Fibroblast of lung (primary cell): ENCODE data around the gene MXI1. TPM values are rescaled to one million over a fixed set of nuclear protein-coding genes. Genes with fewer than 3 reads are reported as not detected.

ENCODE experiments used
- DNase-seq, 2 donors: peaks; one replicate each; pipeline versions ENCODE4 v3.0.0 to v3.0.0-alpha.2; 2010; ENCODE audit warnings: low read depth in 2 of 2
- H2AFZ ChIP-seq: 2 replicates; pipeline ENCODE4 v1.5.1; 2012; ENCODE audit warnings: low read length, control low read depth, inconsistent platforms
- H3K27ac ChIP-seq: 2 replicates; pipeline ENCODE4 v1.5.1; 2011; ENCODE audit warnings: low read length, control low read depth; ENCODE audit not compliant: insufficient read depth
- H3K27me3 ChIP-seq: 2 replicates; pipeline ENCODE4 v1.5.1; 2011; ENCODE audit warnings: mild to moderate bottlenecking, low read length; ENCODE audit not compliant: control insufficient read depth, insufficient read depth
- H3K36me3 ChIP-seq: 2 replicates; pipeline ENCODE4 v1.5.1; 2011; ENCODE audit warnings: low read length; ENCODE audit not compliant: control insufficient read depth, insufficient read depth
- H3K4me1 ChIP-seq: 2 replicates; pipeline ENCODE4 v1.5.1; 2011; ENCODE audit warnings: low read length; ENCODE audit not compliant: control insufficient read depth, insufficient read depth; ENCODE audit errors: extremely low read depth
- H3K4me2 ChIP-seq: 2 replicates; pipeline ENCODE4 v1.5.1; 2011; ENCODE audit warnings: low read length, control low read depth; ENCODE audit not compliant: insufficient read depth; ENCODE audit errors: extremely low read depth
- H3K4me3 ChIP-seq, 4 experiments: fragments of 200-600 bp in 1 of 4; sonication (generic) in 1 of 4; replicated peaks in 1 of 4; 2 replicates each; pipeline ENCODE4 v1.5.1; 2011 to 2016; ENCODE audit warnings: low read length in 4 of 4, low read depth in 3 of 4, mild to moderate bottlenecking in 3 of 4, control low read depth in 2 of 4, inconsistent platforms in 1 of 4, mixed read lengths in 1 of 4; ENCODE audit not compliant: insufficient read depth in 1 of 4; ENCODE audit errors: control extremely low read depth in 1 of 4
- H3K79me2 ChIP-seq: 2 replicates; pipeline ENCODE4 v1.5.1; 2012; ENCODE audit warnings: mild to moderate bottlenecking, low read length, inconsistent platforms; ENCODE audit not compliant: control insufficient read depth, insufficient read depth
- H3K9ac ChIP-seq: 2 replicates; pipeline ENCODE4 v1.5.1; 2011; ENCODE audit warnings: mild to moderate bottlenecking, low read length, control low read depth; ENCODE audit not compliant: insufficient read depth
- H3K9me3 ChIP-seq: 2 replicates; pipeline ENCODE4 v1.5.1; 2012; ENCODE audit warnings: low read depth, low read length; ENCODE audit not compliant: control insufficient read depth, insufficient read depth
- H4K20me1 ChIP-seq: 2 replicates; pipeline ENCODE4 v1.5.1; 2011; ENCODE audit warnings: low read length; ENCODE audit not compliant: control insufficient read depth, insufficient read depth; ENCODE audit errors: extremely low read depth
- EZH2 ChIP-seq: IDR thresholded peaks from 2 replicates; pipeline ENCODE4 v1.5.1; 2012; ENCODE audit warnings: low read length, control low read depth, mild to moderate bottlenecking; ENCODE audit errors: missing control alignments
- polyA plus RNA-seq, 2 donors: library from polyadenylated mRNA; depleted of rRNA in 1 of 2; stranded (reverse) in 1 of 2; unstranded in 1 of 2; fragments of >200 nt; gene quantifications; 2 replicates each; pipeline ENCODE4 v1.2.1, GENCODE V29; 2011 to 2012; ENCODE audit warnings: missing spikeins in 1 of 2
- total RNA-seq: library from RNA; depleted of rRNA; stranded (reverse); fragments of >200 nt; gene quantifications from 2 replicates; pipeline ENCODE4 v1.2.1, GENCODE V29; 2014
- TF ChIP-seq, protein P1 (sequence below), 2 donors: IDR thresholded peaks in 1 of 2; conservative IDR thresholded peaks in 1 of 2; 1 replicate in 1 of 2; 2 replicates in 1 of 2; pipeline ENCODE4 v1.5.1; 2011 to 2012; ENCODE audit warnings: low read length in 2 of 2, control low read depth in 1 of 2, inconsistent platforms in 1 of 2, low read depth in 1 of 2, mild to moderate bottlenecking in 1 of 2

MXI1 gene
- total and polyA plus RNA-seq, 2 donors (not counting 1 experiment from before 2014, with no cell fraction given) = 18.7 to 40.1 TPM

GRCh38 chr10:110278562-110279406 is 71.4 kb downstream of the MXI1 start:
- H3K4me3 ChIP-seq = peak overlapping the region in 3 of 4 experiments; percentile 3 to 33 (median 8)
- H4K20me1 ChIP-seq = no peaks in the 10 kb centered on the region
- H3K79me2 ChIP-seq = no peaks in the 10 kb centered on the region
- DNase-seq = no peak
- H3K27ac ChIP-seq = no peak overlapping the region
- no peaks in the 10 kb centered on the region for H3K27me3 ChIP-seq
- peak overlapping the region; percentile 28 for H3K4me2 ChIP-seq
- no peaks in the 10 kb centered on the region for H3K4me1 ChIP-seq
- TF ChIP-seq, protein P1, sequence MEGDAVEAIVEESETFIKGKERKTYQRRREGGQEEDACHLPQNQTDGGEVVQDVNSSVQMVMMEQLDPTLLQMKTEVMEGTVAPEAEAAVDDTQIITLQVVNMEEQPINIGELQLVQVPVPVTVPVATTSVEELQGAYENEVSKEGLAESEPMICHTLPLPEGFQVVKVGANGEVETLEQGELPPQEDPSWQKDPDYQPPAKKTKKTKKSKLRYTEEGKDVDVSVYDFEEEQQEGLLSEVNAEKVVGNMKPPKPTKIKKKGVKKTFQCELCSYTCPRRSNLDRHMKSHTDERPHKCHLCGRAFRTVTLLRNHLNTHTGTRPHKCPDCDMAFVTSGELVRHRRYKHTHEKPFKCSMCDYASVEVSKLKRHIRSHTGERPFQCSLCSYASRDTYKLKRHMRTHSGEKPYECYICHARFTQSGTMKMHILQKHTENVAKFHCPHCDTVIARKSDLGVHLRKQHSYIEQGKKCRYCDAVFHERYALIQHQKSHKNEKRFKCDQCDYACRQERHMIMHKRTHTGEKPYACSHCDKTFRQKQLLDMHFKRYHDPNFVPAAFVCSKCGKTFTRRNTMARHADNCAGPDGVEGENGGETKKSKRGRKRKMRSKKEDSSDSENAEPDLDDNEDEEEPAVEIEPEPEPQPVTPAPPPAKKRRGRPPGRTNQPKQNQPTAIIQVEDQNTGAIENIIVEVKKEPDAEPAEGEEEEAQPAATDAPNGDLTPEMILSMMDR (conservative IDR thresholded peaks at IDR 0.05 in 1 of 2, IDR thresholded peaks at IDR 0.05 in 1 of 2; ENCODE audit: low read depth in 1 of 2, low read length in 2 of 2) = no peak
- no peak for TF ChIP-seq EZH2
- H3K36me3 ChIP-seq = no peaks in the 10 kb centered on the region
- H3K9ac ChIP-seq = no peak overlapping the region
- peak overlapping the region; percentile 68 for H2AFZ ChIP-seq
- no peaks in the 10 kb centered on the region for H3K9me3 ChIP-seq

DNA sequence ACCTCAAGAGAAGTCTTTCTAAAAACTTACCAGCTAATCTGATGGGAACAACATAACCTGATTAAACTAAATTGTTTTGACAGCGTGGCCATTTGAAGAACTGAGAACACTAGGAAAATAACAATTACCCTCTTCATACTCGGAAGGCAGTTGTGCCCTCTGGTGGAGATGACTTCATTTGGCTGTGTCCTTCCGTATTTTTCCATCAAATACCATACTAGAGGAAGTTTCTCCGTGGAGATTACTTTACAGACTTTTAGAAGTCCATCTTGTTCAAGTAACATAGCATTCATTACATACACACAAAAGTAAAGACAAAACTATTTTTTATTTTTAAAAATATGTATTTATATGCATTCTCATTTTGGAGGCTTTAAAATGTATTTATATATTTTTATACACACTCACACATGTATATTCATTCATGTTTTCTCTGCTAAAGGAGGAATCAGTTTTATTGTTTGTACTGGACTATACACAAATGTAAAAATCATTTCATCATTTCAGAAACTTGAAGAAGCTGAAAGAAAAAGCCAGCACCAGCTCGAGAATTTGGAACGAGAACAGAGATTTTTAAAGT is 72.1 kb downstream of the MXI1 start:
- no peaks in the 10 kb centered on the region for H3K36me3 ChIP-seq
- H2AFZ ChIP-seq = peak overlapping the region; percentile 68
- no peaks in the 10 kb centered on the region for H3K27me3 ChIP-seq
- peak; percentile 57 to 82 for DNase-seq
- H3K79me2 ChIP-seq = no peaks in the 10 kb centered on the region
- H3K9ac ChIP-seq = no peak overlapping the region
- H3K4me3 ChIP-seq = peak overlapping the region in 3 of 4 experiments; percentile 3 to 33 (median 8)
- TF ChIP-seq, protein P1 (conservative IDR thresholded peaks at IDR 0.05 in 1 of 2, IDR thresholded peaks at IDR 0.05 in 1 of 2; ENCODE audit: low read depth in 1 of 2, low read length in 2 of 2) = peak; percentile 73 to 82
- no peak for TF ChIP-seq EZH2
- no peak overlapping the region for H3K27ac ChIP-seq
- H4K20me1 ChIP-seq = no peaks in the 10 kb centered on the region
- no peaks in the 10 kb centered on the region for H3K4me1 ChIP-seq
- peak overlapping the region; percentile 64 for H3K4me2 ChIP-seq
- H3K9me3 ChIP-seq = no peaks in the 10 kb centered on the region

- no peak overlapping the region for H3K4me3 ChIP-seq
- no peak for DNase-seq
- H4K20me1 ChIP-seq = no peaks in the 10 kb centered on the region
- no peak overlapping the region for H2AFZ ChIP-seq
- H3K79me2 ChIP-seq = no peaks in the 10 kb centered on the region
- no peaks in the 10 kb centered on the region for H3K4me1 ChIP-seq
- H3K27ac ChIP-seq = no peak overlapping the region
- H3K9me3 ChIP-seq = no peaks in the 10 kb centered on the region
- no peak overlapping the region for H3K9ac ChIP-seq
- H3K36me3 ChIP-seq = no peaks in the 10 kb centered on the region
- no peaks in the 10 kb centered on the region for H3K27me3 ChIP-seq
- TF ChIP-seq, protein P1 (conservative IDR thresholded peaks at IDR 0.05 in 1 of 2, IDR thresholded peaks at IDR 0.05 in 1 of 2; ENCODE audit: low read depth in 1 of 2, low read length in 2 of 2) = no peak
- no peak for TF ChIP-seq EZH2
- no peak overlapping the region for H3K4me2 ChIP-seq
Observed at GRCh38 chr10:110284262-110284661, 76.9 kb downstream of the MXI1 start.
